Camera-type eye (tissue), 1 donor: ENCODE data around the gene ZXDB. TPM values are rescaled to one million over a fixed set of nuclear protein-coding genes. Genes with fewer than 3 reads are reported as not detected.

Experiments used
- total RNA-seq: library from RNA; depleted of rRNA; stranded (reverse); fragments of >200 nt; gene quantifications from one replicate; pipeline ENCODE4 v1.2.3, GENCODE V29; 2014

ZXDB gene
- total RNA-seq: 16.8 TPM

GRCh38 chrX:57591284-57592159 lies at the start of gene ZXDB:
Gene ZXDB (plus strand): TSS chrX:57592011. CDS start chrX:57592049, 38 bp downstream.

Other genes starting within 250 kb of the ZXDB start
- gene NLRP2B, start 88.2 kb downstream of the ZXDB start, total RNA-seq: not detected